ENCODE results near the gene TPCN1.

The TPCN1 gene

GRCh38 chr12:113262710-113263109, 41.4 kb downstream of the TPCN1 start:
- DNase-seq (ENCODE audit: low read depth): peak; percentile 60

GRCh38 chr12:113263431-113263963, 42.2 kb downstream of the TPCN1 start:
- no peak for DNase-seq (ENCODE audit: low read depth)

GRCh38 chr12:113266106-113266895, 45.0 kb downstream of the TPCN1 start:
- no peak for DNase-seq (ENCODE audit: low read depth)

GRCh38 chr12:113267621-113268020, 46.4 kb downstream of the TPCN1 start:
- no peak for DNase-seq (ENCODE audit: low read depth)

GRCh38 chr12:113268136-113268535, 46.9 kb downstream of the TPCN1 start:
- no peak for DNase-seq (ENCODE audit: low read depth)

GRCh38 chr12:113268621-113269020, 47.4 kb downstream of the TPCN1 start:
- DNase-seq (ENCODE audit: low read depth): no peak

GRCh38 chr12:113269257-113269943, 48.1 kb downstream of the TPCN1 start:
- DNase-seq (ENCODE audit: low read depth): no peak

GRCh38 chr12:113270709-113271009, 49.4 kb downstream of the TPCN1 start:
- DNase-seq (ENCODE audit: low read depth): no peak

GRCh38 chr12:113271466-113271852, 50.2 kb downstream of the TPCN1 start:
- DNase-seq (ENCODE audit: low read depth): no peak

GRCh38 chr12:113271853-113272561, 50.7 kb downstream of the TPCN1 start:
- peak; percentile 84 for DNase-seq (ENCODE audit: low read depth)

- DNase-seq (ENCODE audit: low read depth): peak; percentile 45
Observed at GRCh38 chr12:113273053-113273725, 51.9 kb downstream of the TPCN1 start.

GRCh38 chr12:113274848-113275247, 53.6 kb downstream of the TPCN1 start:
- DNase-seq (ENCODE audit: low read depth): no peak

- no peak for DNase-seq (ENCODE audit: low read depth)
Observed at GRCh38 chr12:113276306-113276705, 55.0 kb downstream of the TPCN1 start.

- DNase-seq (ENCODE audit: low read depth): no peak
Observed at GRCh38 chr12:113276946-113277500, 55.8 kb downstream of the TPCN1 start.

- DNase-seq (ENCODE audit: low read depth): no peak
Observed at GRCh38 chr12:113277511-113277910, 56.2 kb downstream of the TPCN1 start.

- DNase-seq (ENCODE audit: low read depth): no peak
Observed at GRCh38 chr12:113278141-113278540, 56.9 kb downstream of the TPCN1 start.

GRCh38 chr12:113278633-113279032, 57.4 kb downstream of the TPCN1 start:
- no peak for DNase-seq (ENCODE audit: low read depth)

- DNase-seq (ENCODE audit: low read depth): no peak
Observed at GRCh38 chr12:113284751-113285150, 63.5 kb downstream of the TPCN1 start.

- DNase-seq (ENCODE audit: low read depth): no peak
Observed at GRCh38 chr12:113285679-113286610, 64.7 kb downstream of the TPCN1 start.

- no peak for DNase-seq (ENCODE audit: low read depth)
Observed at GRCh38 chr12:113286712-113287111, 65.4 kb downstream of the TPCN1 start.

Data from iris pigment epithelial cell (primary cell).